Islet precursor cell (in vitro differentiated cells): Measurements from ENCODE around the gene PTGIR.
"Not testable (repeated sequence)": the region's sequence is repeated elsewhere in the genome, so short reads cannot be mapped to it uniquely, and the experiment has no call there.

Experiments
- DNase-seq: peaks from one replicate; pipeline ENCODE4 v3.0.0-alpha.2; 2018

Gene PTGIR

DNA sequence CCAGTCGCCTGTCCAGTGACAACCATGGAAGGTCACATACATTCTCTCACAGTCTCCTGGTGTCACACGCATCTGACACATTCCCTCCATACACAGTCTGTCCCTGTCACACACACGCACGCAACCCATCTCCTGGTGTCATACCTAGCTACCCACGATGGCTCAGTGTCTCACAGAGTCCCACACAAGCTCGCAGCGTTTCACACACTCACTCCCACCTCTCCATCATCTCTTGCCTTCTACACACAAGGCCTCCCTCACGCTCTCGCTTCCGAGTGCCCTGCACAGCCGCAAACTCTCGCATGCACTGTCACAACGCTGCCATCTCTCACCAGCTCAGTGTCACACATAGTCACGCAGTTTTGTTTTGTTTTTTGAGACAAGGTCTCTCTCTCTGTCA is 12.3 kb upstream of the PTGIR start:
- DNase-seq = no peak

DNA sequence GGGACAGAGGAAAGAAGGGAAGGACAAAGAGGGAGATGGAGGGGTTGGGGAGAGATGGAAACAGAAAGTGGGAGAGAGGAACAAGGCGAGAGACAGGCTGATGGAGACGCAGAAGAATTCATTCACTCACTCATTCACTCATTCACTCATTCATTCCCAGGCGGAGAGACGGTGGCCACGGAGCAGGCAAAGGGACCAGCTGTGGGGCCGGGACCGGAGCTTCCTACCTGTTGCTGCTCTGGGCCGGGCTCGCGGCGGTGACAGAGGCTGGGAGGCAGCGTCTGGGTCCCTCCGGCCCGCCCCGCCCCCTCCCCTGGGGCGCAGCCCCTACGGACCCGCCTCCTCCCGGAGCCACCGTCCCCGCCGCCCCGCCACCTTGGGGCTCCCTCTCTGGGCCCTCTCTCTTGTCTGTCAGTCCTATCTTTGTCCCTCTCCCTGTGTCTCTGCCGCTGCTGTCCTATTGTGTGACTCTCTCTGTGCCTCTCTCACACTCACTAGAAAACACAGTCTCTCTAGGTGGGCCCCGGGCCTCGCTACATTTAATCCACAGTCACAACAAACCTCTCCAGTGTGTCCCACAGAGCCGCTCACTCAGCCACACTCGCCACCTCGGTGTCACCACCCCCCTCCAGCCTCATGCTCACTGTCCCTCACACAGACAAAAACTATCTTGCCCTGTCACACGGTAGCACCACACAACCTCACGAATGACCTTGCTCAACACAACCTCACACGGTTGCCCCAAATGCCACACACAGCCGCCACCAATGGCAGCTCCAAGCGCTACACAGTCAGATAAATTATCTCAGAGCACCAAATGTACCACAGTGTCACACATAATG is 11.3 kb upstream of the PTGIR start, which contains the start of gene GNG8:
Gene GNG8, minus strand, starts transcription at position 283 of the 842 bp plus-strand sequence. CDS start 1,520 bp downstream, outside the sequence.
- no peak for DNase-seq

DNA sequence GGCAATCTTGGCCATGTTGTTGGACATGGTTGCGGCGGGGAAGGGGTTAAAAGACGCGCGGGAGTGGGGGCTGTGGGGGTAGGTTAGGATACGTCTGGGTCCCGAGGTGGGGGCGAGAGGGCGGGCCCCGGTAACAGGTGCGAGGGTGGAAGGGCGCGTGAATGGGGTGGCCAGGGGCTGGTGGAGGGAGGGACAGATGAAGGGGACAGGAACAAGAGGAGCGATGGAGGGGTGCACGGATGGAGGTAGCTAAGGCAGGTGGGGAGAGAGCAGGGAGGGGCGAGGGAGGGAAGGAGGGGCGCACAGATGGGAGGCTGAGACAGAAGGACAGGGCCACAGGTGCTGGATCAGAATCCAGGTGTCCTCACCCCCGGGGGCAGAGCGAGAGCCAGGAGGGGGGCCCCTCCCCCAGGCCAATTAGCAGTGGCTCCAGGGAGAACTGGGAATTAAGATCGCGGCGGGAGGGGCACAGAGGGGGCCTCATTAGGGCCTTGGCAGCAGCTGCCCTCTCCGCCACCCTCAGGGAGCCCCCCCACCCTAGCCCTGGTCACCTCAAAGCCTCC is 9.8 kb upstream of the PTGIR start:
- no peak for DNase-seq

DNA sequence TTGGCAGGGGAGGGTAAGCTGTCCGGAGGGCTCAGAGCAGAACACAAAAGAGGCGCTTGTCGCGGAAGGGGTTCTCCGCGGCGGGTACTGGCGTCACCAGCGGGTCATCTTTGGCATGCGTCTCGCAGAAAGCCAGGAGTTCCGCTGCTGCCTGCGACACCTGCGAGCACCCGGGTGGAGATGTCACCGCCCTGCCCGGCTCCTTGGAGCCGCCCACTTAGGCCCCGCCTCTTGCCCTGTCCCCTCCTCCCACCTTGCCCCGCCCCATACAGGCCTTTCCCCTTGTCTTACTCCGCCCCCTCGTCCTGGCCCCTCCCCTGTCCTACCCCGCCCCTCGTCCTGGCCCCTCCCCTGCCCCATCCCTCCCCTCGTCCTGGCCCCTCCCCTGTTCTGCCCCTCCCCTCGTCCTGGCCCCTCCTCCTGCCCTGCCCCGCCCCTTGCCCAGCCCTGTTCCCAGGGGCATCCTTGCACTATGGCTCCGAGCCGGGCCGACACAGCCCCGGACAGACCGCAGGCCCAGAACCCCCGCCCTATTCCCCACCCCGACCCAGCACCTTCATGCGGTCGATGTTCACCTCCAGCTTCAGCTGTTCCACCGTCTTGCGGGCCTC is 9.3 kb upstream of the PTGIR start:
- peak; percentile 98 for DNase-seq

DNA sequence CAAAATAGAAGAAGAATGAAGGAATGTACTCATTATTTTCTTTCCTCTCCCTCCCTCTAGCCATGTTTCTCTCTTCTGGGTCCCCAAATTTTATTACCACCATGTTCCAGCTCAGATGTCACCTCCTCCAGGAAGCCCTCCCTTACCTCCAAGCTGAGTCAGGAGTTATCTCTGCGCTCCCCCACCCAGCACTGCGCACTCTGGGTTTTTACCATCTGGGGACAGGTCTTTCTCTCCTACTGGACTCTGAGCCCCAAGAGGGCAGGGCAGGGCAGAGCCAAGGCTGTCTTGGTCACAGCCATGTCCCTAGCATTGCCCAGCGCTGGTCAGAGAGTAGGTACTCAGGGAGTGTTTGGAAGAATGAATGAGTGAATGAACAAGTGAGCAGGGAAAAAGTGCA is 8.2 kb upstream of the PTGIR start:
- no peak for DNase-seq

DNA sequence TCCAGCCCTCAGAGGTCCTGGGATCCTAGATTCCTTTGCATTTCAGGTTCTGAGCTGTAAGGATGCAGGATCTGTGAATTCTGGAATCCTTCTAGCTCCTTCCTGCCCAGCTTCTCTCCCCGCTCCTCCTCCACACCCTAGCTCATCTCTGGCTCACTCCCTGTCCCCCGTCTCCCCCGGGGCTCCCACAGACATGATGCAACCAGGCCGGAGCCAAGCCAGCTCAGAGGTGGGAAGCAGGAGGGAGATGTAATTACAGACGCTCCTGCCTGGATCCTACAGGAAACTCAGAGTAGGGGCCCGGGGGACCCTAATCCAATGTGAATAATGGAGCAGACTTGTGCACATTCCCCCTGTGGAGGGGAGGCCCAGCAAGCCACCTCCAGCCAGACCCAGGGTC is 6.6 kb upstream of the PTGIR start:
- DNase-seq = no peak

DNA sequence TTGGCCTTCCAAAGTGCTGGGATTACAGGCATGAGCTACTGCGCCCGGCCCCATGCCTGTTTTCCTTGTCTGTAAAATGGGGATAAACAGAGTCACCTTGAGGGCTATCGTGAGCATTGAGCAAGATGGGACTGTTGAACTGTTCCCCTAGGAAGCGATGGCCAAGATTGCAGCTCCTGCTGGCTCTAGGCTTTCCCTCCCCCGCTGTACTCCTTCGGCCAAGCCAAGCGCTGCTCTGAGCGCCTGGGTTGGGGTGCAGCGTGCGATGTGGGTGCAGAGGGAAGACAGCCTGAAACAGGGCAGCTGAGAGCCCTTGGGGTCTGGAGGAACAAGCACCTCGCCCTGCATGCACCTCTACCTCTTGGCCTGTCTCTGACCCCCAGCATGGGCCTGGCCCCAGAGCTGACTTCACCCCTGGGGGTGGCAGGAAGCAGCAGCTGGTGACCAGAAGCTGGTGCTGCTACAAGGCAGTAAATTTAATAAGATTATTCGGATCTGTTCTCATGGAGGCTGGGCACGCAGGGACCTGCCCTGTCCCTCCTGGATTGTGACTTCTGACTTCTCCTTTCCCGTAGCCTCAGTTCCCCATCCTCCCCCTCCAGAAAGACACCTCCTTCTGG is 5.8 kb upstream of the PTGIR start:
- DNase-seq = peak; percentile 46

DNA sequence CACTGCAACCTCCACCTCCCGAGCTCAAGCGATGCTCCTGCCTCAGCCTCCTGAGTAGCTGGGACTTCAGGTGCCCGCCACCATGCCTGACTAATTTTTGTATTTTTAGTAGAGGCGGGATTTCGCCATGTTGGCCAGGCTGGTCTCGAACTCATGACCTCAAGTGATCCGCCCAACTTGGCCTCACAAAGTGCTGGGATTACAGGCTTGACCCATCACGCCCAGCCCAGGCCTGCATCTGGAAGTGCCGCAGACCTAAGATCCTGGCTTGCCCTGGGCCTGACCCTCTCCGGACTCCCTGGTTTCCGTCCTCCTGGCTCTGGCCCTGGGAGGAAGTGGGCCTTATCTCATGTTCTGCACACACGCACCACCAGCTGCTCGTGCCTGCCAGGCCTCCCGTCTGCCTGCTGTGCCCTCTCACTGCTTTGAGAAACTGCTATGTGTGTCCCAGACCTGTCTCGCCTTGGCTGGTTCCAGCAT is 4.7 kb upstream of the PTGIR start:
- DNase-seq = peak; percentile 71

DNA sequence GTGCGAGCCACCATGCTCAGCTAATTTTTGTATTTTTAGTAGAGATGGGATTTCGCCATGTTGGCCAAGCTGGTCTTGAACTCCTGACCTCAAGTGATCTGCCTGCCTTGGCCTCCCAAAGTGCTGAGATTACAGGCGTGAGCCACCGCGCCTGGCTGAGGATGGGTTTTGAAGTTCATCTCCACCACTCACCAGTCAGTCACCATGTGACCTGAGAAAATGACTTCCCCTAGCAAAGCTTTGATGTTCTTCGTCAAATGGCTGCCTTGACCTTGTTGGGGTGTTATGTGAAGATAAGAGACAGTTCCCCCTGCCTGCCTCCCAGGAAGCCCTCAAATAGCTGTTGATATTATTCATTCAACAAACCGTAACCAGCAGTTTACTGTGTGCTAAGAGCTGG is 4.1 kb upstream of the PTGIR start:
- not testable (repeated sequence) for DNase-seq

DNA sequence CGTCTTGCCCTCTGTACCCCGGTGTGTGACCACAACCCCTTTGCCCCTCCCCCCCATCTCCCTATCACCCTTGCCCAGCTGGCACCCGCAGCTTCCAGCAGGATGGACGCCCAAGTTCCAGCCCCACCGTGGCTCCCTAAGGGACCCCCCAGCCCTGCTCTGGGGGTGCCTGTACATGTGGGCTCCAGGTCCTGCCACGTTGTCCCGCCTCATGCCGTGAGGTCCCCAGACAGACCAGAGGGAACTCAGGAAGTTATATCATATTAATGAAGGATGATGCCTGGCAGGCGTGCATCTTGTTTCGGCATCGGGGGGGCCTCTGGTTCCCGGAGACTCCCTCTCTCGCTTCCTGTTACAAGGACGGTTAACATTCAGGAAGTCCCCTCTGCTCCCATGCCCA is 1.6 kb upstream of the PTGIR start:
- DNase-seq = no peak

DNA sequence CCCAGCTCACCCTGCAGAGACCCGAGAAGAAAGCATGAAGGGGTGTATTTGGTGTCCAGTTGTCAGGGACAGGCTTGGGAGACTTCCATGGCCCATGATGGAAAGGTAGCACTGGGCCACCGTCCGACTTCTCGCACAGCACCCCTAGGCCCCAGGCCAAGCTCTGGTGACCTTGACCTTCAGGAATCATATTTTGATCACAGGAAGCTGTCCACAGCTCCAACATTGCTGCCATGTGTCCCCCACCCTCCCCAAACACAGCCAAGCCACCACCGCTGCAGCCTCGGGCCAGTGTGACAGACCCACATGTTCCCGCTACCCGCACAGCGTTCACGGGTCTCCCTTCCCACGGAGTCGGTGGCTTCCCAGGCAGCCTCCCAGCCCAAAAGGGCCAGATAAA is 842 bp upstream of the PTGIR start:
- DNase-seq = no peak

DNA sequence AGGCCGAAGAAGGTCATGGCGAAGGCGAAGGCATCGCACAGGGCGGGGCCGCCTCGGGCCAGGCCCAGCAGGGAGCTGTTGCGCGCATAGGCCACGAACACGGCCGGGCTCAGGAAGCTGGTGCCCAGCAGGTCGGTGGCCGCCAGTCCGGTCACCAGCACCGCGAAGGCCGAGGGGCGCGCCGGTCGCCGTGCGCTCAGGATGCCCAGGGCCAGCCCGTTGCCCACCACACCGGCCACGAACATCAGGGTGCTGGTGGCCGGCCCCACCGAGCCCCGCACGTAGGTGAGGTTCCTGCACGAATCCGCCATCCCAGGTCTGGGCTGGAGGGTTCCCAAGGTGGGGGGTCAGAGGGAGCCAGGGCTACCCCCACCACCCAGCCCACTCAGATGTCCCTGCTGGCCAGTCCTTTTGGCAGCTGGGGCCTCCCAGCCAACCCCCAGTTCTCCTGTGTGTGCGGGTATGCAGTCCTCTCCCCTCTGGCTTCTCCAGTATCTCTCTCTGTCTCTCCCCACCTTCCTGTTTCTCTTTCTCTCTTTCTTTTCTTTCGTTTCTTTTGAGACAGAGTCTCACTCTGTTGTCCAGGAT is 880 bp downstream of the PTGIR start:
- DNase-seq = no peak

DNA sequence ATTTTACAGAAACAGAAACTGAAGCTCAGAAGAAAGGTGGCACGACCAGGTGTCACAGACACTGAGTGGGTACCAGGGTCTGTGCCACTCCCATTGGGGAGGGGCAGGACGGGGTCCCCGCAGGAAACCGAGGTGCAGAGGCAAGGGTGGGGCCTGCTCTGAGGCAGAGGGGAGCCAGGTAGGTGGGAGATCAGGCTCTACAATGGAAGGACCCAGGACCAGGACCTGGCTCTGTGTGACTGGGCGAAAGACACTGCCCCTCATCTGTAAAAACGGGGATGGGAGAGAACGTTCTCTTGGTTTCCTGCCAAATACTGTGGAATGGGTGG is 2.8 kb downstream of the PTGIR start:
- no peak for DNase-seq

DNA sequence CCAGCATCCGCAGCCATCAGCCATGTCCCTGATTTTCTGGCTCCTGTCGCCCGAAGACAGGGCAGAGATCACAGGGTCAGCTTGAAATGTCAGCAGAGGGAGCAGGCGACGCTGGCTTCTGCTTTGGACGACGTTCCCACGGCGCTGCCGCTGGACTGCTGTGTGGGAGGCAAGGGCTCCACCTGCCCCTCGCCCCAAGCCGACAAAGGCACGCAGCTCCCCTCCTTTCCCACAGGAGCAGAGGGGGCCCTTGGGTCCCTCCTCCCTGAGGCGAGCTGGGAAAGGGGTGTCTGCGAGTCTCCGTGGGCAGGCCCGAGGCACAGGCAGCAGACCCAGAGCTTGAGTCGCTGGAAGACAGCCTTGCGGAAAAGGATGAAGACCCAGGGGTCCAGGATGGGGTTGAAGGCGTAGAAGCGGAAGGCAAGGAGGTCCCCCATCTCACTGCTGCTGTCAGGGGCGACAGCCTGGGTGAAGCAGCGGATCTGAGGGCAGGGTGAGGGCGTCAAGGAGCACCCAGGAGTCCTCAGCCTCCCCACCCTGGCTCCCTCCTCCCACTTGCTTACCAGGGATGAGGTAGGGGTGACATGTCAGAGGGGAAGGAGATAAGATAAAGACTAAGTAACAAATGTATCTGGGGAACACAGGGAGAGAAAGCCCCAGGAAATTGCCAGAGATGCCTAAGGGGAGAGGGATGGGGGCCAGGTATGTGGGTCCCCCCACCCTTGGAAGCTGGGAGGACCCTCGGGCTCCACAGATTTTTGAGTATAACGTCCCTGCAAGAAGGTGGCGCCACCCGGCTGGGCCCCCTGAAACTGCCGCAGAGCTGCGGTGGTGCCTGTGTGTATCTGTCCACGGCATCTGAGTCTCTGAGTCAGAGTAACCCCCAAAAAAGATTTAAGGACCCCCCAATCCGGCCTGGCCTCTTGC is 3.4 kb downstream of the PTGIR start:
- DNase-seq = peak; percentile 64

DNA sequence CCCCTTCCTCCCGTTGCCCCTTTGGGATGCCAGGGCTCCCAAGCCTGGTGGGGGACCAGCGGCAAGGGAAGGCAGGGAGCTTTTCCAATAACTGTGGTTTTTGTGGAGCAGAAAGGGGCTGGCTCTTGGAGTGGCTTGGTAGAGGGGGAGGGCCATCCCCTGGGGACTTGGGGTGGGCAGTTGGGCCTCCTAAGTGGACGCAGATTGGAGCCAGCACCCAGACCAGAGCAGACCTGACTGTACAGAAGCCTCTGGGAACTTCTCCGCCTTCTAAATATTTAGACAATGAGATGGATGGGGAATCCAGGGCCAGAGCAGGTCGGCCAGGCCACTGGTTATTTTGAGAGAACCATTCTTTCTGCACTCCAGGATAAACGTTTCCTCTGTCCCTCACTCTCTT is 4.2 kb downstream of the PTGIR start:
- peak; percentile 55 for DNase-seq

DNA sequence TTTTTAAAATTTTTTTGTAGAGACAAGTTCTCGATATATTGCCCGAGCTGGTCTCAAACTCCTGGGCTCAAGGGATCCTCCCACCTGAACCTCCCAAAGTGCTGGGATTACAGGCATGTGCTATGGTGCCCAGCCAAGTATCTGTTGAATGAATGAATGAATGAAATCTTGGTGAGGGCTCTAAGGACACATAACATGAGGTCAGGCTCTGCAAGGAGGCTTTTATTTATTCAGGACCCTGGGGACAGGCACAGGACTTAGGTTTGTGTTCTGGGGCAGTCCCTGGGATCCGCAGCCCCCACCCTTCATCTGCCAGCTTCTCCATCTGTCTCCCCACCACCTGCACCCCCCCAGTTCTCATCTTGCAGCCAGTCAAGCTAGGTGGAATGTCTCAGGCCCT is 4.6 kb downstream of the PTGIR start:
- no peak for DNase-seq

DNA sequence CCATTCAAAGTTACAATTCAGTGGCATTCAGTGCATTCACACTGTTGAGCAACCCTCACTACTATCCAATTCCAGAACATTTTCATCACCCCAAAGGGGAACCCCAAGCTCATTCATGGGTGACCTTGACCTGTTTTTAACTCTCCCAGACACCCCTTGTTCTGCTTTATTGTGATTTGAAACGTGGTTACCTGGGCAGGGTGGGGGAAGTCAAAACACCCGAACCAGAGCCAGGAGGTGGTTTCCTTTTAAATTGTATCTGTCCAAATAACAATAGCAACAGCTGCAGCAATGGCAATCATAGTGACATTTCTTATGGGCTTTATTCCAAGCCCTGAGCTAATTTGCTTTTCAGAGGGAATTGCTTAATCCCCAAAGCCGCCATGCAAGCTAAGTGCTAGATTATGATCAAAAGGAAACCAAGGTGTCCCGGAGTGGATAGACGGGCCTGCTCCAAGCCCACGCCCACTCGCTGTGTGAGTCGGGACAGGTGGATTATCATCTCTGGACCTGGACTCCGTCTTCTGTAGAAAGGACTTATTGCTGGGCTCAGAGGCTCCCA is 6.1 kb downstream of the PTGIR start:
- no peak for DNase-seq

DNA sequence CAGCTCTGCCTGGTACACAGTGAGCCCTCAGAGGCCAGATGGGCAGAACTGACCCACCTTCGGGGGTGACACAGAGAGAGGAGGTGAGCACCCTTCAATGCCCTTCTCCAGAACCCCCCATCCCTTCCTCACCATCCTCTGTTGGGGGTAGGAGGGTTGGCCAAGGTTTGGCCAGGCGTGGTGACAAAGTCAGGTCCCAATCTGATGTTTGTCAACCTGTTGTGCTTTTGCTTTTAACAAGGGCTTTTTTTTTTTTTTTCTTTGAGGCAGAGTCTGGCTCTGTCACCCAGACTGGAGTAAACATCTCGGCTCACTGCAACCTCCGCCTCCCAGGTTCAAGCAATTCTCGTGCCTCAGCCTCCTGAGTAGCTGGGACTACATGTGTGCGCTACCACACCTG is 7.3 kb downstream of the PTGIR start:
- no peak for DNase-seq

DNA sequence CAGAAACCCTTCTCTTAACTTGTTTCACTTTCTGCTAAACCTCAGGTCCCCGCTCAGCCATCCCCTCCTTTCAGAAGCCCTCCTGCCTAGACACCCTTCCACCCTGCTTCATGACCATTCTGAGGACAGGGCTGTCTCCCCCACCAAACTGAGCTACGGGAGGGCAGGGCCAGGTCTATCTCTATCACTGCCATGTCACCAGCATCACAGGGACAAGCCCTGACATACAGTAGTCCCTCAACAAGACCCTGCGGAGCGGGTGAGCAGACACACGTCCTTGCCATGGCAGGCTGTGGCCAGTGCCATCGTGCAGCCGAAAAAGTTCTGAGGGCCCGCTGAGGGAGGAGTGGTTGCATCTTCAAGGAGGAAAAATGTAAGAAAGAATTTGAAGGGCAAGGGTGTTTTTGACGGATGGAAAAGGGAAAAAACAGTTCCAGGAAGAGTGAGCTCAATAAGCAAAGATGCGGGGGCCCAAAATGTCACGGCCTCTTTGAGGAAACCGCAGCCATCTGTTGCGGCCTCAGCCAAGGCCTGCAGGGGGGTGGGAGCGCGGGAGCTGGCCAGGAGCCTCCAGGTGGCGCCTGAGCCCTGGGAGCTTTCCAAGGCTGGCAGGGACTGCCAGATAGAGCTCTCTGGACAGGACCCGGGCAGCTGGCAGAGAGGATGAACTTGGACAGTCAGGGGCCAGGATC is 8.1 kb downstream of the PTGIR start:
- DNase-seq = peak; percentile 85

DNA sequence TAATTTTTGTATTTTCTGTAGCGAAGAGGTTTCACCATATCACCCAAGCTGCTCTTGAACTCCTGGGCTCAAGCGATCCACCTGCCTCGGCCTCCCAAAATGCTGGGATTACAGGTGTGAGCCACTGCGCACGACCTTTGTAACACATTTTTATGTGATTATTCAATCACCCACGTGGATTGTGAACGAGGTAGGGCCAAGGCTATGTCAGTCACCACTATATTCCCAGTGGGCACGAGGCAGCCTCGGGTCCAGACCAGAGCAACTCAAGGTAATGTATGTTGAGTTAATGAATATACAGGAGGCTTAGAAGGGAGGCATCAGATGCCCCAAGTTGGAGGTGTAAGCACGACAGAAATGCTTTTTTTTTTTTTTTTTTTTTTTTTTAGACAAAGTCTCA is 8.9 kb downstream of the PTGIR start:
- no peak for DNase-seq

DNA sequence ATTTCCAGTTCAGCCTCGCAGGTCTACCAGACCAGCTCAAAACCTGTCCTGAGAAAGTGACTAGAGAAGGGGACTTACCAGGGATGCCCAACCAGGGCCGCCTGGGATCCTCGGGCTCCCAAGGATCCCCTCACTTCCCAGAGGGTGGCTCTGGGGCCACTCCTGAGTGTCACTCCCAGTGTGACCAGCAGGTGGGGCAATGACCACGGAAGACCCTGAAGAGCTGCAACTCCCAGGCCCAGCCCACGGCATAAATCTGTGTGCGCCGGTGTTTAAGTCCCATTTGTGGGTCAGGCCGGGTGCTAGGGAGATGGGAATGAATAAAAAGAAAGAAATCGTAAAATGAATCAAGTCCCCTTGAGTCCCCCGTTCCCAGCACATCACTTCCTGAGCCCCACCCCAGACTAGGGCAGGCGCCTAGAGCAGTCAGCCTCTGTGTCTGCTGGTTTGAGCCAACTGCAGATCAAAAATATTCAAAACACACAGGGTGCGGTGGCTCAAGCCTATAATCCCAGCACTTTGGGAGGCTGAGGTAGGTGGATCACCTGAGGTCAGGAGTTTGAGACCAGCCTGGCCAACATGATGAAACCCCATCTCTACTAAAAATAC is 10.7 kb downstream of the PTGIR start:
- peak; percentile 88 for DNase-seq
